GM12874 (cell line): ENCODE results near the gene CAMTA1.

Experiments used
- TF ChIP-seq, protein P1 (sequence below): IDR thresholded peaks from 2 replicates; pipeline ENCODE4 v1.5.1; 2011; ENCODE audit warnings: low read depth, mild to moderate bottlenecking, control low read depth, low read length, moderate library complexity; ENCODE audit not compliant: insufficient read depth

CAMTA1 gene

DNA sequence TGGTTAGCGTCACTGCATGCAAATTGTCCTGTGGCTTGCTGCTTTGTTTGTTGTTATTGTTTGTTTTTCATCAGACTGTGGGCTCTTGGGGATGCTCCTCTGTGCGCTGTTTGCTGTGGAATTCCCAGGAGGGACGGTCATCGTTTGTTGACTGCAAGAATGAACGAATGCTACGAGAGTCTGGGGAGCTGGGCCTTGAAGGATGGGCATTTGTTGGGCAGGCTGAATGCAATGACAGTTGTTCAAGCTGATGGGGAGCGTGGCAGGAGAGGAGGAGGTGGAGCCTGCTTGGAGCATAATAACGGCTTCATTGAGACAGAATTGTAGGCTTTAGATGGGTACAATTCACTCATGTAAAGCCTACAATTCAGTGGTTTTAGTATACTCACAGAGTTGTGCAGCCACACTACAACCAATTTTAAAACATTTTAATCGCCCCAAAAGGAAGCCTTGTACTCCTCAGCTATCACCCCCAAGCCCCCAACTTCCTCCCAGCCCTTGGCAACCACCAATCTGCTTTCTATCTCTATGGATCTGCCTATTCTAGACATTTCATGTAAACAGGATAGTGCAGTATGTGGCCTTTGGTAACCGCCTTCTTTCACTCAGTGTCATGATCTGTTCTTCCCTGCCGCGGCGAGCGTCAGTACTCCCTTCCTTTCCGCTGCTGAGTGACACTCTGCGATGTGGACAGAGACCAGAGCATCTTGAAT is 190.2 kb downstream of the CAMTA1 start:
- TF ChIP-seq, protein P1, sequence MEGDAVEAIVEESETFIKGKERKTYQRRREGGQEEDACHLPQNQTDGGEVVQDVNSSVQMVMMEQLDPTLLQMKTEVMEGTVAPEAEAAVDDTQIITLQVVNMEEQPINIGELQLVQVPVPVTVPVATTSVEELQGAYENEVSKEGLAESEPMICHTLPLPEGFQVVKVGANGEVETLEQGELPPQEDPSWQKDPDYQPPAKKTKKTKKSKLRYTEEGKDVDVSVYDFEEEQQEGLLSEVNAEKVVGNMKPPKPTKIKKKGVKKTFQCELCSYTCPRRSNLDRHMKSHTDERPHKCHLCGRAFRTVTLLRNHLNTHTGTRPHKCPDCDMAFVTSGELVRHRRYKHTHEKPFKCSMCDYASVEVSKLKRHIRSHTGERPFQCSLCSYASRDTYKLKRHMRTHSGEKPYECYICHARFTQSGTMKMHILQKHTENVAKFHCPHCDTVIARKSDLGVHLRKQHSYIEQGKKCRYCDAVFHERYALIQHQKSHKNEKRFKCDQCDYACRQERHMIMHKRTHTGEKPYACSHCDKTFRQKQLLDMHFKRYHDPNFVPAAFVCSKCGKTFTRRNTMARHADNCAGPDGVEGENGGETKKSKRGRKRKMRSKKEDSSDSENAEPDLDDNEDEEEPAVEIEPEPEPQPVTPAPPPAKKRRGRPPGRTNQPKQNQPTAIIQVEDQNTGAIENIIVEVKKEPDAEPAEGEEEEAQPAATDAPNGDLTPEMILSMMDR = no peak

DNA sequence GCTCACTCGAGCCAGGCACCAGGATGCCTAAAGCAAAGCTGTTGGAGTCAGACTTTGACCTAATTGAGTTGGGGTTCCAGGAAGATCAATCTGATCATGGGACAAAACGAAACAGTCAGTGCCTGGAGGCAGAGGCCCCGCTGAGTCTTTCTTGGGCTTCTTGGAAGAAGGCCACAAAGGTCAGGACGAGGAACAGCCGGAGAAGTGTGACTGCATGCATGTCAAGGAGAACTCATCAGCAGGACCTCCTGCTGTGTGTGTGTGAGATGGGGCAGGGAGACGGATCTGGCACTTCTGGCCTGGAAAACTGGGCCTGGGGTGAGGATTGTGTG is 190.8 kb downstream of the CAMTA1 start:
- TF ChIP-seq, protein P1 = no peak

DNA sequence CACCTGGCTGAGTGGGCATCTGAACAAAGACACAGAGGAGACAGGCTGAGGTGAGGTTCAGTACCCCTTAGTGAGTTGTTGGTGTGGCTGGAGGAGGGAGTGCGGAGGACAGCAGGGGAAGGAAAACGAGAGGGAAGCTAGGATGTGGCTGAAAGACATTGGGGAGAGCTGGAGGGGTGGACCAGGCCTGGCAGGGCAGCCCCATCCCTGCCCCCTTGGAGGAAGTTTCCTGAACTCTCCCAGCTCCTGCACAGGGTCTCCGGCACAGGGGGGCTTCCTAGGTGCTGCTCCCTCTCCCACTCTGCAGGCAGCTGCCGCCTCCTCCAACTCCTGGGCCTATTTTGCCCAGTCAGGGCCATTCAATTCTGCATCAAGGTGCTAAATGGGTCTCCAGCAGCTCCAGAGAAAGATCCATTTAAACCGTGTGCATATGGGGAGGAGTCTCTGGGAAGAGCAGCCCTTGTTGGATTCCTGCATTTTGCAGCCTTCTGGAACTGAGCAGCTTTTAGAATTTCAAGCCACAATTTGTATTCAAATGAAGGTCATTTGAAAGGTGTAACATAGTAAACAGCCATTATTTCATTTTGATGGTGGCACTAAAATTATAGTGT is 193.9 kb downstream of the CAMTA1 start:
- TF ChIP-seq, protein P1 = no peak

DNA sequence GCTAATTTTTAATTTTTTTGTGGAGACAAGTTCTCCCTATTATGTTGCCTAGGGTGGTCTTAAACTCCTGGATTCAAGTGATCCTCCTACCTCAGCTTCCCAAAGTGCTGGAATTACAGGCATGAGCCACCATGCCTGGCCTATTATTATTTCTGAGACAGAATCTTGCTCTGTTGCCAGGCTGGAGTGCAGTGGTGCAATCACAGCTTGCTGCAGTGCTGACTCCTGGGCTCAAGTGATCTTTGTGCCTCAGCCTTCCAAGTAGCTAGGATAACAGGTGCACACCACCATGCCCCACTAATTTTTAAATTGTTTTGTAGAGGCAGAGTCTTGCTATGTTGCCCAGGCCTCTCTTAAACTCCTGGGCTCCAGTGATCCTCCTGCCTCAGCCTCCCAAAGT is 196.3 kb downstream of the CAMTA1 start:
- TF ChIP-seq, protein P1 = no peak

DNA sequence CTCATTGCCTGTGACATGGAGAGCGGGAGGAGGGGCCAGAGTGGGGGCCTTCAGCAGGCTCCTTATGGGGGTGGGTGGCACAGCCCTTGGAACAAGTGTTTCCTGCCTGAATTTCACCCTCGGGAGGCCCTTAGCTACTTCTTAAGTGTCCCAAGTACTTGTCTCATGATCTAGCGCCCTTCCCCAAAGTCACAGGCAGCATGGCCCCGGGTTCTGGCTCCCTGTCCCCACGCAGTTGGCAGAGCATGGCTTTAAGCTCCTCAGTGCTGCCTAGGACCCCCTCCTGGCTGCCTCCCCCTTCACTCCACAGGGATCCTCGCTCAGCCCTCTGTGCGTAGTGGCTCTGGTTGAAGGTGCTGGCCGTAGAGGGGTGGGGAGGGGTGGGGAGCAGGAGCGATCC is 197.2 kb downstream of the CAMTA1 start:
- TF ChIP-seq, protein P1 = no peak

DNA sequence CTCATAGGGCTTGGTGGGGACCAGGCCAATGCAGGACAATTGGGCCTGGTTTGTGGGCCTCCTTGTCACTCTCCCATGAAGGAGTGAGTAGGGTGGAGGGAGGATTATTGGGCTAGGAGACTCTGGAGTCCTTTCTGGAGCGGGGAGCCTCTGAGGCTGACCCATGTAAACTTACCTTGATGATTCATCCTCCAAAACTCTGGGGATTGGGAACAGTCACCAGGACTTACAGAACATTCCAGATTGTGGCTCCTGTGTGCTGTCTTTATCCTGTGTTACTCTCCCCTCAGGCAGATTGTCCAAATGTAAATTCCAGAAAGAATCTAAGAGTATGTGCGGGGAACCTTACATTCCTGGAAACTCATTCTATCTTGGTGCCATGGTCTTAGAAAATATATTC is 197.6 kb downstream of the CAMTA1 start:
- TF ChIP-seq, protein P1 = no peak

DNA sequence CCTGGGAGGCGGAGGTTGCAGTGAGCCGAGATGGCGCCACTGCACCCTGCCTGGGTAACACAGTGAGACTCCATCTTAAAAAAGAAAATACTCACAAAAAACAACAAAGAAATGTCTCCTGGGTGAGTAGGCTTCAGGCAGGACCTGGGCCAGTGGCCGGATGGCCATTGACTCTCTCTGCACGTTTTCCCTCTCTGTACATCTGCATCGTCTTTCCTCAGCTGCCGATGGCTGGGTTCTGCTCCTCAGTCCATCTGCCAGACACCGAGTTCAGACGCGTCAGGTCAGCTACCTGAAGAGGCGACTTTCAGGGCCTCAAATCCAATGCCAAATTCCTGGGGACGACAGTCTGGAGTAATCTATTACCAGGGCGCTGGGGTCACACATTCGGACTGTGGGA is 199.3 kb downstream of the CAMTA1 start:
- TF ChIP-seq, protein P1 = no peak

DNA sequence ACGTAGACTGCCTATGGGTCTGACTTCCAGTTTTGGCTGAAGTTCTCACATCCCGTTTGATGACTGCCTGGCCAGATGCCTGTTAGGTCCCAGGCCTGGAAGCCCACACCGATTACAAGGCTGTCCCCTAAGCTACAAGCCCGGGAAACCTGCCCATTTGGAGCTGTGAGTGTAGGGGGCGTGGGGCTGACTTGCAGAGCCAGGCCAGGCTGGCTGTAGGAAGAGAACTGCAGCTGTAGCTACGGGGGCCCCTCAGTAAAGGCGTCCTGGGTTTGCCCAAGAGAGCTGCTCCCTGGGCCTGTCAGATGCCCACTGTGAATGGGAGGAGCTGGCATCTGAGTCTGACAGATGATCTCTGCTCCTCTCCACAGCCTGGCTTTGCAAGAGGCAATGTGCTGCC is 199.7 kb downstream of the CAMTA1 start:
- TF ChIP-seq, protein P1 = no peak
